ENCODE measurements around the gene GART.

GART gene

GRCh38 chr21:33552999-33553598, 11.2 kb upstream of the GART start:
- DNase-seq, result no peak

GRCh38 chr21:33552093-33552998, 10.4 kb upstream of the GART start:
- DNase-seq, result no peak

GRCh38 chr21:33551664-33552063, 9.7 kb upstream of the GART start:
- no peak for DNase-seq

DNA sequence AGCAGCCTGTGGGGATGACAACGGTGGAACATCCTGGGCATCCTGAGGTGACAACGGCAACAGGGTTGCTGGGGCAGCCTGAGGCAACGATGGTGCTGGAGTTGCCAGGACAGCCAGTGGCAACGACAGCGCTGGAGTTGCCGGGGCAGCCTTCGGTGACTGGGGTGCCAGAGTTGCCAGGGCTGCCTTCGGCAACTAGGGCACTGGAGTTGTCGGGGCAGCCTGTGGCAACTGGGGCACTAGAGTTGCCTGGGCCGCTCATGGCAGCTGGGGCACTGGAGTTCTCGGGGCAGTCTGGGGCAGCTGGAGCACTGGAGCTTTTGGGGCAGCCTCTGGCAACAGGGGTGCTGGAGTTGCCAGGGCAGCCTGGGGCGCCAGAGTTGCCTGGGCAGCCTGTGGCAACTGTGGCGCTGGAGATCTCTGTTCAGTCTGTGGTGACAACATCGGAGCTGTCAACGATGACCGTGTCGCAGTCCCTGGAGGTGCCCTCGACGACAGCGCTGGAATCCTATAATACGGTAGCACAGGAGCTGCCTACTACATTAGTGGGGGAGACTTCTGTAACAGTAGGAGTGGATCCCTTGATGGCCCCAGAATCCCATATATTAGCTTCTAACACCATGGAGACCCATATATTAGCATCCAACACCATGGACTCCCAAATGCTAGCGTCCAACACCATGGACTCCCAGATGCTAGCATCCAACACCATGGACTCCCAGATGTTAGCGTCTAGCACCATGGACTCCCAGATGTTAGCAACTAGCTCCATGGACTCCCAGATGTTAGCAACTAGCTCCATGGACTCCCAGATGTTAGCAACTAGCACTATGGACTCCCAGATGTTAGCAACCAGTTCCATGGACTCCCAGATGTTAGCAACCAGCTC, 9.1 kb upstream of the GART start:
- no peak for DNase-seq

DNA sequence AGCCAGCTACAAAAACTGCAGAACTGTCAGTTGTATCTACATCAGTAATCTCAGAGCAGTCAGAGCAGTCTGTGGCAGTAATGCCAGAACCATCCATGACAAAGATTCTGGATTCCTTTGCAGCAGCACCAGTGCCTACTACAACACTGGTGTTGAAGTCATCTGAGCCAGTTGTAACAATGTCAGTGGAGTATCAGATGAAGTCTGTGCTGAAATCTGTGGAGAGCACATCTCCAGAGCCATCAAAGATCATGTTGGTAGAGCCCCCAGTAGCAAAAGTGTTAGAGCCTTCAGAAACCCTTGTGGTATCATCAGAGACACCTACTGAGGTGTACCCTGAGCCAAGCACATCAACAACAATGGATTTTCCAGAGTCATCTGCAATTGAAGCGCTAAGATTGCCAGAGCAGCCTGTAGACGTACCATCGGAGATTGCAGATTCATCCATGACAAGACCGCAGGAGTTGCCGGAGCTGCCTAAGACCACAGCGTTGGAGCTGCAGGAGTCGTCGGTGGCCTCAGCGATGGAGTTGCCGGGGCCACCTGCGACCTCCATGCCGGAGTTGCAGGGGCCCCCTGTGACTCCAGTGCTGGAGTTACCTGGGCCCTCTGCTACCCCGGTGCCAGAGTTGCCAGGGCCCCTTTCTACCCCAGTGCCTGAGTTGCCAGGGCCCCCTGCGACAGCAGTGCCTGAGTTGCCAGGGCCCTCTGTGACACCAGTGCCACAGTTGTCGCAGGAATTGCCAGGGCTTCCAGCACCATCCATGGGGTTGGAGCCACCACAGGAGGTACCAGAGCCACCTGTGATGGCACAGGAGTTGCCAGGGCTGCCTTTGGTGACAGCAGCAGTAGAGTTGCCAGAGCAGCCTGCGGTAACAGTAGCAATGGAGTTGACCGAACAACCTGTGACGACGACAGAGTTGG, 8.2 kb upstream of the GART start:
- DNase-seq, result no peak

DNA sequence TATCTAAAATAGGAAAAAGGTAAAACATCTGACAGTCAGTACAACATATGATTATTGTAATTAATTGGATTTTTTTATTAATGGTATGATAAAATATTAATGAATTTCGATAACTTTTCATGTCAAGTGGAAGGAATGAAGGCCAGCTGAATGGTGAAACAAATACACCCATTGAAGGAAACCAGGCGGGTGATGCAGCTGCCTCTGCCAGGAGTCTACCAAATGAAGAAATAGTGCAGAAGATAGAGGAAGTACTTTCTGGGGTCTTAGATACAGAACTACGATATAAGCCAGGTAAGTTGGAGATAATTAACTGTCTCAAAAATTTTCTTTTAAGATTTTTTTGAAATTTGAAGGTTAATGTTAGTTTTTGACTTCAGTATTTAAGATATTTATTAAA, 4.2 kb upstream of the GART start:
- DNase-seq, result no peak

GRCh38 chr21:33544451-33545195, 2.7 kb upstream of the GART start:
- DNase-seq, result no peak

DNA sequence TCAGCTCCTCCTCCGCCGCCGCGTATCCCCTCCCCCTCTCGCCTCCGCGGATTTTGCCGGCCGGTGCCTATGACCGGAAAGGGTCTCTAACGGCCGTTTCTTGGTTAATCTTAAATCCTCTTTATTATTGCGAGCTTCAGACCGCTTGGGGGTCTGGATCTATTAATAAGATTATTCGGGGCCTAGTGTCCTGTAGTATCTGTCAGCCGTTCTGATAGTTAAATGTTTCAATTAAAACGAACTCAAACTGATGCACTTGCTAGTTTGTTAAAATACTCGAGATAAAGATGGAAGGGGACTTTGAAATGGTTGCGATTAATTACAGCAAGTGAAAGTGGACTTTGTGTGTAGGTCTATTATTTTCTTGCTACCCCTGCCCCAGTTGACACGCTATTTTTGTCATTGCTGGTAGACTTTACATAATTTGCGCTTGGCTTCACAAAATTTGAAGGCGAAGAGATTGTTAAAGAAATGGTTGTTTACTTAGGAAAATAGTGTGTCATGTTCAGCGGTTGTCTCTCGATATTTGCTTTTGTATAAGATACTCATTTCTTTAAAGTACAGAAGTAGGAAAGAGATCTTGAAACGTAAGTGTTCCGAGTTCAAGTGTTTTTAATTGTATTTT, 1.7 kb upstream of the GART start:
- no peak for DNase-seq

DNA sequence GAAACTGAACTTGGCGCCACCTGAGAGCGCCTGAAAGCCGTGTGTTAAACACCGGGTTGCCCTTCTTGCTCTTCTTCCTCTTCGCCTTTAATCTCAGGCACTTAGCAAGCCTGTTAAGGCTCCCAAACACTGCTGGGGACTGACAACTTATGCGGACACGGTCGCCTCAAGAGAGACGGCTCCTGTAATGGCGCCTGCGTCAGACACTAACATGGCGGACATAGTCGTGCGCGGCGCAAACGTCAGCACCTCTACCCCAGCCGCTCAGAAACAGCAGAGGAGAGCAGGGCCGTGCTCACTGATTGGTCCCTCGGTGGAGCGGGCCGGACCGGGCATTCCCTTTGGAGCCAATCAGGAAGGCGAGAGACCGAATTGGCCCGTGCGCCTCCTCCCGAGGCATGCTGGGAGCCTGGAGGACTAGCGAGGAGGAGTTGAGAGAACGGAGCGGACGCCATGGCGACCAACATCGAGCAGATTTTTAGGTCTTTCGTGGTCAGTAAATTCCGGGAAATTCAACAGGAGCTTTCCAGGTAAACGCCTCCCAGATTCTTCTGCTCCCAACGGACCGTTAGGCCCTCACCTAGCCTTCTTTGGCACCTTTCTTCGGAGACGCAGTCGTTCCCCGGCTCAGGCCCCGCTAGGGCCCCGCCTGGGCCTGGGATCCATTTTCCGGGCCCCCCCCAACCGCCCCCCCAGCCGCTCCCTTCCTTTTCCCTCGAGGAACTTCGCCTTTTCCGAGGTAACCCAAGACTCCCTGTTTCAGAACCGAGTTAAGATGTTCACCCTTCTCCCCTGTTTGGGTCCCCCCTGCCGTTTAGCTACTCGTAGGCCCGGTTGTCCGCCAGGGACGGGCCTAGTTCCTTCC, 955 bp upstream of the GART start, which contains the start of gene SON:
SON (plus strand) TSS at position 399 of the 865 bp plus-strand sequence; CDS start at position 454, 55 bp downstream.
- peak; percentile 97 for DNase-seq

DNA sequence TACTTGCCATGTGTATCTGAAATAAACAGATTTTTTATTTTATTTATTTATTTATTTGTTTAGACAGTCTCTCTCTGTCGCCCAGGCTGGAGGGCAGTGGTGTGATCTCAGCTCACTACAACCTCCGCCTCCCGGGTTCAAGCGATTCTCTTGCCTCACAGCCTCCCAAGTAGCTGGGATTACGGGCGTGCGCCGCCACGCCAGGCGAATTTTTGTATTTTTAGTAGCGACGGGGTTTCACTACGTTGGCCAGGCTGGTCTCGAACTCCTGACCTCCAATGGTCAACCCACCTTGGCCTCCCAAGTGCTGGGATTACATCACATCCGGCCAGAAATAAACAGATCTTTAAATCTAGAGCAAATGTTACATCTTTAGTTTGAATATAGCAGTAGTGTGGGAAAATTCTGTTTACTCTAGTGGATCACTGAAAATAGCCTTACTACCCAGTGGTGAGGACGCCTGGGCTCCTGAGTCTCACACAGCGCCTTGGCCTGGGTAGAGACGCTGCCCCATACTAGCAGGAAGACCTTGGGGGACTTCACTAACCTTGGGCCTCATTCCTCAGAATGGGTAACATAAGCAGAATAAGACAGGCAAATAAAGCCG, 709 bp downstream of the GART start:
- no peak for DNase-seq

GRCh38 chr21:33540711-33541104, 1.2 kb downstream of the GART start:
- no peak for DNase-seq

DNA sequence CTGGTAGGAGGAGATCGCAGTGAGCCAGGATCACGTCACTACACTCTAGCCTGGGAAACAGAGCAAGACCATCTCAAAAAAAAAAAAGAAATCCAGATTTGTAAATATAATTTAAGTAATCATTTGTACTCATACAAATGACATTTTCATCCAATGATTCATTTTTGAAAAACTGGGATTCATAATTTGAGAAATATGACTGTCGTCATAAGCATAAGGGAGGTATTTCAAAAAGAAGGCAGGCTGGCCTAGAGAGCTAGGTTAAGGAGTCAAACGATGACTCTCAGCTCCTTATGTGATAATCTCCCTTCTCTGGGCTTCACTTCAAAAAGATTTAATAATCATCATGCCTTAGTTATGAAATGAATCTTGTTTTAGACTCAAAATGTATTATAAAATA, 2.3 kb downstream of the GART start:
- no peak for DNase-seq

DNA sequence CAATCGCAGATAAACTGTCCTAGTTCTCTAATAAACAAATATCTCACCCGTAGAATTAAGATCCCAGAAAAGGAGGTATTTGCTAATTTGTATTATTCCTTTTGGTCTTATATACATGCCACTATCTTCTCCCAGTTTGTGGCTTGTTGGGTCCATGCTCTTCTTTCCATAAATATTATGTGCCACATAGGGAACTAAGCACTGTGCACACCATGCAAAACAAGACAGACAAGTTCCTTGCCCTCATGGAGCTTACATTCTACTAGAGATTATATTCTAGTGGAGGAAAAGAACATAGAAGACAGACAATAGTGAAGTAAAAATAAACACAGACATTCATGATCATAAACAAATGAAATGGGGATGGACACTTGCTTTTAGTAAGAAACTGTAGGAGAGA, 4.7 kb downstream of the GART start:
- DNase-seq, result no peak

DNA sequence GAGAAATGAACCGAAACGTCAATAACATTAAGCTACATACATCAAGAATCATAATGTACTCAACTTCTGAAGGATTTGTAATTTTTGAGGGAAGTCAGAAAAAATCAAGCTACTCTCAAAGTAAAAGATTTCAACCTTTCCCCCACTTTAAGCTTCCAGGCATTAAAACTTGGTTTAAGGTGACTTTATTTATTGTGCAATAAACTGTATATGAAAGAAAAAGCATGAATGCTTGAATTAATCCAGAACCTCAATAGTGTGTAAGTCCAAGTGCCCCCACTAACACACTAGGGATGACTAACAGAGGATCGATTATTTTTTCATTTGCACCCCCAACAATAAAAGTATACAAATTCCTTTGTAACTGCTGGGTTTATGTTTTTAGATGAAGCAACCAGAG, 10.9 kb downstream of the GART start:
- DNase-seq, result no peak

DNA sequence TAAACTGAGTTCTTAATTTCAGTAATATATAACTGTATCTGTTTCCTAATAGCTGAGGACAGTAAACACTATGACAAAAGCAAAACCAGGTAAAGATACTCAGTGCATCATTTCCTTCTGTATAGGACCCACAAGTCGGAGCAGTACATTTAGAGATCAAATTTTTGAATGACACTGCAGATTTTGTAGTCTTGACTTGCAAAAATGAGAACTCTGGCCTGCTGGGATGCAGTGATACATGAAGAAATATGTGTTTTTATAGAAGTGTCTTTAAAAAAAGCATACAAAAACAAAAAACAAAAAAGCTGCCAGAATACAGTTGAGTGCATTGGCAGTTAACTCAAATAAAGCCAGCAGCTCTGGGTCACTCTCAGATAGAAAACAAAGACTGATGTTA, 19.0 kb downstream of the GART start:
- DNase-seq, result no peak

DNA sequence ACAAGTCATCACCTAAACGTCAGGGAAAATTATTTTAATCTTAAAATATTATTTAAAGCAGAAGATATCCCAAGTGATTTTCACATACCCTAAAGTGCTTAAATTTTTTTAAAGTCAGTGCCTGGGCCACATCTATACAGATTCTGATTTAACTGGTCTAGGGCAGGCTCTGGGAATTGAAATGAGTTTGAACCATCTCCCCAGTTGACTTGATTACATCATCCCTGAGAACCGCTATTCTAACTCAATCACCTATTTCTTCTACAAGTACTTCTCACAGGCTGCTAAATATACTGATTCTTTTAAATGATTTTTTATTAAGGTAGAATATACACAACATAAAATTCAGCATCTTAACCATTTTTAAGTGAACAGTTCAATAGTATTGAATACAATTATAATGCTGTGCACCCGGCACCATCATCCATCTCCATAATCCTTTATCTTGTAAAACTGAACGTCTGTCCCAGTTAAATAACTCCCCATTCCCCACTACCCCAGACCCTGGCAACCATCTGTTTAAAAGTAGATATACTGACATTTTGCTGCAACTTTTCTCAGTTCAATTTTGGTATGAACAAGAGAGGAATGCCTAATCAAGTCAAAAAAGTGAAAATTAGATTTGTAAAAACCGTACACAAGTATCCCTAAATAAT, 19.5 kb downstream of the GART start:
- no peak for DNase-seq

- DNase-seq, result no peak
Measured at GRCh38 chr21:33518899-33519298, 23.0 kb downstream of the GART start.

DNA sequence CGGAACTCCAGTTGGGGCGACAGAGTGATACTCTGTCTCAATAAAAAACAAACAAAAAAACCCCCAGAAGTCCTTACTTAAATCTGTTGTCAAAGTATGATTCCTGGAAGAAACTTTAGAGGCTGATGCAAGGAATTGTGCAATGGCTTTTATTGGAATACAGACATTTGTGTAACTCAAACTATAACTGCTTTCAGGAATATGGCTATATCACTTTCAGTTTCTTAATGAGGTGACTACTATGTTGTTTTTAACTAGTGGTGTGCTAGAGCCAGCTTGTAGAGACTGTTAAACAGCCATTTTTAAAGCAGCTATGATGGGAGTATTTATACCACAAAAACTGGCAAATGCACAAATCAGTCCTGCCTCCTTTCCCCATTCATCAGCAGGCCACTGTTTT, 27.7 kb downstream of the GART start:
- no peak for DNase-seq

DNA sequence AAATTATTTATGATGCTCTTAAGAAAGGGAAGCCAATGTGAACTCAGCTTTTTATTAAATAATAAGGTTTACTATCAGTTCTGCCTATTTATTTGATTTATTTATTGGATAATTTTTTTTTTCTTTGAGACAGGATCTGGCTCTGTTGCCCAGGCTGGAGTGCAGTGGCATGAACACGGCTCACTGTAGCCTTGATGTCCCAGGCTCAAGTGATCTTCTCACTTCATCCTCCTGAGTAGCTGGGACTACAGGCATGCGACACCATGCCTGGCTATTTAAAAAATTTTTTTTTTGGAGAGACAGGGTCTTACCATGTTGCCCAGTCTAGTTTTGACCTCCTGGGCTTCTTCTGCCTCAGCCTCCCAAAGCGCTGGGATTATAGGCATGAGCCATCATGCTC, 29.4 kb downstream of the GART start:
- no peak for DNase-seq
